HepG2 (cell line): ENCODE measurements around the gene ETF1. TPM values are rescaled to one million over a fixed set of nuclear protein-coding genes. Genes with fewer than 3 reads are reported as not detected.
A peak's percentile ranks its signal among the peaks of the same experiment; 100 is the strongest.

Experiments used
- CC2D1A ChIP-seq: sonication (generic); formaldehyde crosslinking; IDR thresholded peaks from 2 replicates; pipeline ENCODE4 v1.8.1; 2023; ENCODE audit warnings: mild to moderate bottlenecking, missing genetic modification reagents
- CREB1 ChIP-seq, 2 experiments: fragments of 450-650 bp in 1 of 2; IDR thresholded peaks; 2 replicates each; pipeline ENCODE4 v1.6.1; 2016 to 2017; ENCODE audit warnings: control low read depth in 1 of 2, mild to moderate bottlenecking in 1 of 2, missing compliant biosample characterization in 1 of 2, missing genetic modification characterization in 1 of 2
- FOXP1 ChIP-seq, 2 experiments: fragments of 450-650 bp in 1 of 2; IDR thresholded peaks; 2 replicates each; pipeline ENCODE4 v1.6.1; 2017 to 2018; ENCODE audit warnings: antibody characterized with exemption in 1 of 2
- HNF4A ChIP-seq: sonication (generic); formaldehyde crosslinking; IDR thresholded peaks from 2 replicates; pipeline ENCODE4 v1.4.0; 2020; ENCODE audit warnings: missing genetic modification reagents
- HNRNPL ChIP-seq: fragments of 200-400 bp; formaldehyde crosslinking; IDR thresholded peaks from 2 replicates; pipeline ENCODE4 v1.6.1; 2017; ENCODE audit warnings: mild to moderate bottlenecking, low read depth, low read length
- HNRNPUL1 ChIP-seq: fragments of 200-400 bp; formaldehyde crosslinking; IDR thresholded peaks from 2 replicates; pipeline ENCODE4 v1.6.1; 2017; ENCODE audit warnings: low read depth, mild to moderate bottlenecking, low read length, moderate library complexity
- MAFG ChIP-seq: sonication (generic); formaldehyde crosslinking; IDR thresholded peaks from 2 replicates; pipeline ENCODE4 v1.5.1; 2020; ENCODE audit warnings: mild to moderate bottlenecking, missing genetic modification reagents
- NCOA1 ChIP-seq: sonication (generic); formaldehyde crosslinking; IDR thresholded peaks from 2 replicates; pipeline ENCODE4 v1.9.0; 2021; ENCODE audit warnings: missing genetic modification reagents
- NR2F1 ChIP-seq, 2 experiments: fragments of 450-650 bp in 1 of 2; formaldehyde crosslinking in 1 of 2; IDR thresholded peaks; 2 replicates each; pipeline versions ENCODE4 v1.5.0 to v1.6.1; 2016 to 2020; ENCODE audit warnings: mild to moderate bottlenecking in 1 of 2, missing compliant biosample characterization in 1 of 2, missing genetic modification reagents in 1 of 2, moderate library complexity in 1 of 2
- NR2F6 ChIP-seq, 2 experiments: IDR thresholded peaks; 2 replicates each; pipeline ENCODE4 v1.6.1; 2016; ENCODE audit warnings: antibody characterized with exemption in 1 of 2, mild to moderate bottlenecking in 1 of 2
- PHF8 ChIP-seq: sonication (generic); formaldehyde crosslinking; IDR thresholded peaks from 2 replicates; pipeline ENCODE4 v1.5.0; 2020; ENCODE audit warnings: missing genetic modification reagents
- SMC3 ChIP-seq: IDR thresholded peaks from 2 replicates; pipeline ENCODE4 v1.6.1; 2011; ENCODE audit warnings: low read length, improper control_type of control experiment
- SNAI1 ChIP-seq: sonication (generic); formaldehyde crosslinking; IDR thresholded peaks from 2 replicates; pipeline ENCODE4 v1.5.0; 2020; ENCODE audit warnings: mild to moderate bottlenecking, missing genetic modification reagents, borderline replicate concordance
- STAG1 ChIP-seq: sonication (generic); formaldehyde crosslinking; IDR thresholded peaks from 2 replicates; pipeline ENCODE4 v1.4.0; 2020; ENCODE audit warnings: missing genetic modification reagents
- TAF15 ChIP-seq: fragments of 200-400 bp; formaldehyde crosslinking; IDR thresholded peaks from one replicate; pipeline ENCODE4 v1.6.1; 2018; ENCODE audit warnings: mild to moderate bottlenecking, low read depth, low read length; ENCODE audit not compliant: poor library complexity, severe bottlenecking
- U2AF2 ChIP-seq: fragments of 200-400 bp; formaldehyde crosslinking; IDR thresholded peaks from 2 replicates; pipeline ENCODE4 v1.6.1; 2017; ENCODE audit warnings: low read depth, mild to moderate bottlenecking, low read length
- ZFAT ChIP-seq: sonication (generic); formaldehyde crosslinking; conservative IDR thresholded peaks from 2 replicates; pipeline ENCODE4 v1.8.1; 2023; ENCODE audit warnings: missing genetic modification reagents, inconsistent platforms
- ZNF142 ChIP-seq: sonication (generic); formaldehyde crosslinking; IDR thresholded peaks from 2 replicates; pipeline ENCODE4 v1.4.0; 2020; ENCODE audit warnings: missing genetic modification reagents
- ZNF180 ChIP-seq: sonication (generic); formaldehyde crosslinking; IDR thresholded peaks from 2 replicates; pipeline ENCODE4 v1.4.0; 2020; ENCODE audit warnings: low read depth, missing genetic modification reagents, borderline replicate concordance
- ZNF292 ChIP-seq: sonication (generic); formaldehyde crosslinking; IDR thresholded peaks from 2 replicates; pipeline ENCODE4 v1.8.1; 2022; ENCODE audit warnings: mild to moderate bottlenecking, low read depth, missing genetic modification reagents, borderline replicate concordance
- ZNF382 ChIP-seq: sonication (generic); formaldehyde crosslinking; IDR thresholded peaks from 2 replicates; pipeline ENCODE4 v1.5.0; 2020; ENCODE audit warnings: missing genetic modification reagents, mild to moderate bottlenecking, borderline replicate concordance
- ZNF441 ChIP-seq: sonication (generic); formaldehyde crosslinking; IDR thresholded peaks from 2 replicates; pipeline ENCODE4 v1.7.0; 2021; ENCODE audit warnings: missing genetic modification reagents, borderline replicate concordance
- ZNF564 ChIP-seq: sonication (generic); formaldehyde crosslinking; IDR thresholded peaks from 2 replicates; pipeline ENCODE4 v1.8.1; 2023; ENCODE audit warnings: mild to moderate bottlenecking, missing genetic modification reagents
- ZNF616 ChIP-seq: sonication (generic); formaldehyde crosslinking; IDR thresholded peaks from 2 replicates; pipeline ENCODE4 v1.5.0; 2020; ENCODE audit warnings: low read depth, mild to moderate bottlenecking, missing genetic modification reagents
- polyA plus RNA-seq, 8 experiments: library from polyadenylated mRNA; depleted of rRNA in 3 of 8; stranded (reverse) in 7 of 8; unstranded in 1 of 8; fragments of >200 nt; fragmentation: Illumina TruSeq in 4 of 8; extraction: Trizol in 4 of 8; gene quantifications; 2 replicates each; pipeline versions ENCODE4 v1.2.1 to v1.2.3, GENCODE V29; 2011 to 2016; ENCODE audit warnings: low read depth in 4 of 8, missing spikeins in 1 of 8, mixed read lengths in 1 of 8; ENCODE audit not compliant: insufficient read depth in 1 of 8
- total RNA-seq, 5 experiments: library from RNA; depleted of rRNA; stranded (reverse); fragments of >200 nt; fragmentation: Illumina TruSeq; extraction: Trizol; gene quantifications; 2 replicates each; pipeline ENCODE4 v1.2.3, GENCODE V29; 2016; ENCODE audit warnings: low read depth in 1 of 5
- TF ChIP-seq, protein P1 (sequence below): IDR thresholded peaks from 2 replicates; pipeline ENCODE4 v1.6.1; 2016; ENCODE audit warnings: low read depth, control low read depth

ETF1 gene
- total and polyA plus RNA-seq, 2 of the 13 experiments (the other 11 are each of a cell fraction or from before 2014, with no cell fraction given) = 52.1 to 184 TPM

DNA sequence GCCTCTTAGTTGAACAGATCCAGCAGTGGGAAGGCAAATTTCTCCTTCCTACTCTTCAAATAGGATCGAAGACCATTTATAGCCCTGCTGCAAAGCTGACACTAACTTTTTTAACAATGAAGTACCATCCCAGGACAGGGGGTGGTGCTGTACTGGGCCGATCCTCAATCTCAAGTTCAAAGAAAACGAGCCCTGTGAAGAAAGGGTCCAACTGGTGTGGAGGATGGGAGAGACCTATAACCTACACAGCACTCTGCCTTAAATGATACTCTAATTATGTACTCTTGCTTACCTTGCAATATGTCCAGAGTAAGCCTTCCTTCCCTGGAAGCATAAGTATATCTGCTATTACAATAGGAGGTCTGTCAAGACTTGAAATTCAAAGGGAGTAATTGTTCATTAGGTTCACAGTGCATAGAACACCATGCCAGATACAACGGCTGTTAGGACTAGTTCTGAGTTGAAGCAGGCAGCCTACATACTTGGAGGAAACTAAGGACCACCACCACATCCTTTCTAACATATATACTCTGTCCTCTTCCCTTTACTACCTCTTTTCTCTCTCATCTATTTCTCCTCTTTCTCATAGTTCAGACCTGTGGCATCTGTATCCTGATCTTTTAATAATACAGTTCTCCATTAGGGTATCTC is 6.2 kb downstream of the ETF1 start (continued):
- TF ChIP-seq ZNF142 (CRISPR knock-in tag) = no peak
- no peak for TF ChIP-seq ZFAT
- TF ChIP-seq STAG1 = no peak
- TF ChIP-seq SNAI1 (CRISPR knock-in tag) = no peak
- peak; percentile 37 for TF ChIP-seq HNF4A
- TF ChIP-seq HNRNPL = no peak
- no peak for TF ChIP-seq U2AF2
- no peak for TF ChIP-seq FOXP1 (IDR thresholded peaks at IDR 0.05)
- TF ChIP-seq FOXP1 (CRISPR knock-in tag; IDR thresholded peaks at IDR 0.05) = no peak
- TF ChIP-seq ZNF292 (CRISPR knock-in tag) = no peak
- no peak for TF ChIP-seq PHF8 (CRISPR knock-in tag)
- no peak for TF ChIP-seq ZNF441
- TF ChIP-seq ZNF180 (CRISPR knock-in tag) = no peak
- TF ChIP-seq NR2F6 (IDR thresholded peaks at IDR 0.05) = no peak
- no peak for TF ChIP-seq NR2F6 (CRISPR knock-in tag; IDR thresholded peaks at IDR 0.05)
- TF ChIP-seq ZNF382 = no peak
- TF ChIP-seq ZNF616 (CRISPR knock-in tag) = no peak
- no peak for TF ChIP-seq TAF15
- no peak for TF ChIP-seq NCOA1 (CRISPR knock-in tag)
- TF ChIP-seq MAFG (CRISPR knock-in tag) = no peak
- TF ChIP-seq SMC3 = peak; percentile 25; the same call in 1 of the 2 replicates
- TF ChIP-seq ZNF564 = no peak
- no peak for TF ChIP-seq CREB1 (IDR thresholded peaks at IDR 0.05)
- 0 out of 2 replicates have a peak, but pooled peaks have one; percentile 8 for TF ChIP-seq CREB1 (CRISPR knock-in tag; IDR thresholded peaks at IDR 0.05)
- TF ChIP-seq HNRNPUL1 = no peak
- TF ChIP-seq NR2F1 (CRISPR knock-in tag; IDR thresholded peaks at IDR 0.05) = no peak
- TF ChIP-seq, protein P1, sequence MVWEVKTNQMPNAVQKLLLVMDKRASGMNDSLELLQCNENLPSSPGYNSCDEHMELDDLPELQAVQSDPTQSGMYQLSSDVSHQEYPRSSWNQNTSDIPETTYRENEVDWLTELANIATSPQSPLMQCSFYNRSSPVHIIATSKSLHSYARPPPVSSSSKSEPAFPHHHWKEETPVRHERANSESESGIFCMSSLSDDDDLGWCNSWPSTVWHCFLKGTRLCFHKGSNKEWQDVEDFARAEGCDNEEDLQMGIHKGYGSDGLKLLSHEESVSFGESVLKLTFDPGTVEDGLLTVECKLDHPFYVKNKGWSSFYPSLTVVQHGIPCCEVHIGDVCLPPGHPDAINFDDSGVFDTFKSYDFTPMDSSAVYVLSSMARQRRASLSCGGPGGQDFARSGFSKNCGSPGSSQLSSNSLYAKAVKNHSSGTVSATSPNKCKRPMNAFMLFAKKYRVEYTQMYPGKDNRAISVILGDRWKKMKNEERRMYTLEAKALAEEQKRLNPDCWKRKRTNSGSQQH (CRISPR knock-in tag) = no peak
- no peak for TF ChIP-seq CC2D1A (CRISPR knock-in tag)
